NCI-H1694 treated with DMSO at 0.1 percent for 48 hours (cell line): Measurements from ENCODE around the gene TRIM50.
"Not testable (repeated sequence)": the region's sequence is repeated elsewhere in the genome, so short reads cannot be mapped to it uniquely, and the experiment has no call there.

ENCODE experiments used
- DNase-seq: peaks from one replicate; lab custom pipeline; 2025; lab: John Stamatoyannopoulos, UW

Gene TRIM50

GRCh38 chr7:73327922-73328321 lies at the start of gene TRIM50, which contains the start of gene FKBP6:
TSS of gene TRIM50 (minus strand) at chr7:73328082. CDS start at chr7:73324787, 3,295 bp downstream.
TSS of gene FKBP6 (plus strand) at chr7:73328161. CDS start at chr7:73328429, 268 bp downstream.
- DNase-seq = not testable (repeated sequence)

- DNase-seq = no peak
Measured at GRCh38 chr7:73376671-73377412, 49.0 kb upstream of the TRIM50 start.

- DNase-seq = not testable (repeated sequence)
Measured at GRCh38 chr7:73376262-73376661, 48.4 kb upstream of the TRIM50 start.

GRCh38 chr7:73373741-73374140 lies 45.9 kb upstream of the TRIM50 start:
- no peak for DNase-seq

- DNase-seq = no peak
Measured at GRCh38 chr7:73369622-73370021, 41.7 kb upstream of the TRIM50 start.

- DNase-seq = no peak
Measured at GRCh38 chr7:73369009-73369408, 41.1 kb upstream of the TRIM50 start.

- no peak for DNase-seq
Measured at GRCh38 chr7:73366990-73367389, 39.1 kb upstream of the TRIM50 start.

- DNase-seq = no peak
Measured at GRCh38 chr7:73366127-73366526, 38.2 kb upstream of the TRIM50 start.

GRCh38 chr7:73364006-73364728 lies 36.3 kb upstream of the TRIM50 start:
- no peak for DNase-seq

GRCh38 chr7:73363225-73364005 lies 35.5 kb upstream of the TRIM50 start:
- DNase-seq = no peak

- not testable (repeated sequence) for DNase-seq
Measured at GRCh38 chr7:73360590-73360989, 32.7 kb upstream of the TRIM50 start.

GRCh38 chr7:73359746-73360375 lies 32.0 kb upstream of the TRIM50 start:
- DNase-seq = no peak

- DNase-seq = no peak
Measured at GRCh38 chr7:73359306-73359705, 31.4 kb upstream of the TRIM50 start.

GRCh38 chr7:73358590-73359275 lies 30.9 kb upstream of the TRIM50 start:
- no peak for DNase-seq

GRCh38 chr7:73356159-73356558 lies 28.3 kb upstream of the TRIM50 start:
- no peak for DNase-seq

- no peak for DNase-seq
Measured at GRCh38 chr7:73354821-73355220, 26.9 kb upstream of the TRIM50 start.

- DNase-seq = no peak
Measured at GRCh38 chr7:73354196-73354595, 26.3 kb upstream of the TRIM50 start.

GRCh38 chr7:73353243-73353642 lies 25.4 kb upstream of the TRIM50 start:
- no peak for DNase-seq

- no peak for DNase-seq
Measured at GRCh38 chr7:73352784-73353183, 24.9 kb upstream of the TRIM50 start.

GRCh38 chr7:73351447-73352167 lies 23.7 kb upstream of the TRIM50 start:
- no peak for DNase-seq
